B cell (primary cell): ENCODE measurements around the gene NKX1-1. TPM values are rescaled to one million over a fixed set of nuclear protein-coding genes. Genes with fewer than 3 reads are reported as not detected.
A peak's percentile ranks its signal among the peaks of the same experiment; 100 is the strongest.

ENCODE experiments used
- ATAC-seq: fragments of 200-7000 bp; cut with Tn5 transposase; one replicate; pipeline ENCODE4 v1.10.0; 2021; ENCODE audit warnings: low read depth, mild to moderate bottlenecking, moderate number of reproducible peaks, moderate library complexity
- CTCF ChIA-PET: fragments of 350-600 bp; sonication (Branson Sonifier 250); formaldehyde crosslinking; loops from one replicate; lab custom pipeline; 2021; ENCODE audit warnings: antibody characterized with exemption, inconsistent platforms; lab: Charles Lee
- POLR2A ChIA-PET: fragments of 350-600 bp; sonication (Branson Sonifier 250); formaldehyde crosslinking; loops from one replicate; lab custom pipeline; 2021; ENCODE audit warnings: antibody characterized with exemption; lab: Charles Lee
- DNase-seq: peaks from one replicate; pipeline ENCODE4 v3.0.0; 2013
- H2AFZ ChIP-seq: 2 replicates; pipeline ENCODE4 v1.6.1; 2012; ENCODE audit warnings: mild to moderate bottlenecking, low read depth, low read length; ENCODE audit not compliant: insufficient read depth, poor library complexity, severe bottlenecking
- H3K27ac ChIP-seq, 2 donors: 1 replicate in 1 of 2; 2 replicates in 1 of 2; pipeline ENCODE4 v1.5.1; 2012 to 2013; ENCODE audit warnings: low read length in 2 of 2, mild to moderate bottlenecking in 2 of 2, moderate library complexity in 1 of 2
- H3K27me3 ChIP-seq, 4 experiments: fragments of 200-600 bp in 1 of 4; sonication (generic) in 1 of 4; replicated peaks in 1 of 4; 1 replicate in 2 of 4; 2 replicates in 2 of 4; pipeline versions ENCODE4 v1.6.1 to v1.7.0; 2013 to 2016; ENCODE audit warnings: low read length in 3 of 4, mild to moderate bottlenecking in 2 of 4, mixed read lengths in 1 of 4, moderate library complexity in 1 of 4; ENCODE audit not compliant: insufficient read depth in 4 of 4, control insufficient read depth in 3 of 4; ENCODE audit errors: control extremely low read depth in 1 of 4
- H3K36me3 ChIP-seq, 2 experiments: replicated peaks in 1 of 2; 1 replicate in 1 of 2; 2 replicates in 1 of 2; pipeline versions ENCODE4 v1.6.1 to v1.7.1; 2013; ENCODE audit warnings: low read length in 1 of 2; ENCODE audit not compliant: insufficient read depth in 2 of 2, control insufficient read depth in 1 of 2; ENCODE audit errors: control extremely low read depth in 1 of 2, extremely low read depth in 1 of 2
- H3K4me1 ChIP-seq, 2 donors: fragments of 200-600 bp in 1 of 2; sonication (generic) in 1 of 2; 1 replicate in 1 of 2; 2 replicates in 1 of 2; pipeline versions ENCODE4 v1.5.1 to v1.6.1; 2013 to 2017; ENCODE audit warnings: low read length in 2 of 2; ENCODE audit not compliant: control insufficient read depth in 2 of 2, insufficient read depth in 2 of 2
- H3K4me2 ChIP-seq: replicated peaks from 2 replicates; pipeline ENCODE3; 2012; ENCODE audit warnings: mild to moderate bottlenecking, low read depth, low read length; ENCODE audit not compliant: poor library complexity, severe bottlenecking
- H3K4me3 ChIP-seq, 5 experiments: fragments of 200-600 bp in 1 of 5; sonication (generic) in 1 of 5; 1 replicate in 3 of 5; 2 replicates in 2 of 5; pipeline versions ENCODE4 v1.5.1 to v1.7.0; 2011 to 2016; ENCODE audit warnings: low read length in 4 of 5, mild to moderate bottlenecking in 4 of 5, low read depth in 2 of 5, control low read depth in 1 of 5, moderate library complexity in 1 of 5; ENCODE audit not compliant: insufficient read depth in 1 of 5; ENCODE audit errors: control extremely low read depth in 1 of 5, extremely low read depth in 1 of 5
- H3K79me2 ChIP-seq: fragments of 200-600 bp; sonication (generic); one replicate; pipeline ENCODE4 v1.6.0; 2016; ENCODE audit warnings: low read length; ENCODE audit not compliant: control insufficient read depth, insufficient read depth
- H3K9ac ChIP-seq: fragments of 200-600 bp; sonication (generic); 2 replicates; pipeline ENCODE4 v1.6.1; 2017; ENCODE audit warnings: mild to moderate bottlenecking, low read length, moderate library complexity
- H3K9me3 ChIP-seq, 3 donors: one replicate each; pipeline versions ENCODE4 v1.6.1 to v1.7.1; 2013; ENCODE audit warnings: low read length in 2 of 3; ENCODE audit not compliant: control insufficient read depth in 2 of 3, insufficient read depth in 1 of 3; ENCODE audit errors: control extremely low read depth in 1 of 3
- H4K20me1 ChIP-seq: 2 replicates; pipeline ENCODE4 v1.6.0; 2012; ENCODE audit warnings: mild to moderate bottlenecking, low read length; ENCODE audit not compliant: insufficient read depth, control insufficient read depth, poor library complexity, severe bottlenecking
- H3K27ac Mint-ChIP-seq: one replicate; pipeline ENCODE4 v1.8.0; 2021; ENCODE audit warnings: mixed read lengths
- H3K27me3 Mint-ChIP-seq: one replicate; pipeline ENCODE4 v1.8.0; 2021; ENCODE audit warnings: mixed read lengths
- H3K4me1 Mint-ChIP-seq: one replicate; pipeline ENCODE4 v1.8.0; 2021; ENCODE audit warnings: mixed read lengths
- H3K4me3 Mint-ChIP-seq: one replicate; pipeline ENCODE4 v1.8.0; 2021; ENCODE audit warnings: mixed read lengths
- H3K9me3 Mint-ChIP-seq: one replicate; pipeline ENCODE4 v1.8.0; 2022; ENCODE audit warnings: mixed read lengths; ENCODE audit not compliant: insufficient read depth
- EZH2 ChIP-seq: IDR thresholded peaks from 2 replicates; pipeline ENCODE4 v1.6.1; 2012; ENCODE audit warnings: borderline replicate concordance, low read depth, mild to moderate bottlenecking, moderate library complexity, low read length; ENCODE audit not compliant: insufficient read depth, poor library complexity, severe bottlenecking
- WGBS: methylation state at CpG from one replicate; pipeline ENCODE4 v1.1.5; 2013; ENCODE audit warnings: missing lambda C conversion rate; ENCODE audit not compliant: insufficient coverage; 5-methylcytosine and 5-hydroxymethylcytosine counted together
- intact Hi-C: fragments of 100-400 bp; cut with micrococcal nuclease; formaldehyde crosslinking; loops from one replicate; pipeline ENCODE4 v1.10.0; 2022
- polyA plus RNA-seq: library from polyadenylated mRNA; depleted of rRNA; stranded (reverse); fragments of >200 nt; gene quantifications from 2 replicates; pipeline ENCODE4 v1.2.3, GENCODE V29; 2012
- total RNA-seq, 2 donors: library from RNA; stranded (reverse); fragments of 120-200 nt in 1 of 2; gene quantifications; 1 replicate in 1 of 2; 2 replicates in 1 of 2; pipeline versions ENCODE4 v1.2.3 to v1.2.4, GENCODE V29; 2013 to 2022
- TF ChIP-seq, protein P1 (sequence below): fragments of 200-600 bp; IDR thresholded peaks from one replicate; pipeline ENCODE4 v1.8.0; 2022; ENCODE audit warnings: antibody characterized with exemption, mild to moderate bottlenecking

The NKX1-1 gene
- total and polyA plus RNA-seq, 2 donors (not counting 1 experiment from before 2014, with no cell fraction given), result not detected

DNA sequence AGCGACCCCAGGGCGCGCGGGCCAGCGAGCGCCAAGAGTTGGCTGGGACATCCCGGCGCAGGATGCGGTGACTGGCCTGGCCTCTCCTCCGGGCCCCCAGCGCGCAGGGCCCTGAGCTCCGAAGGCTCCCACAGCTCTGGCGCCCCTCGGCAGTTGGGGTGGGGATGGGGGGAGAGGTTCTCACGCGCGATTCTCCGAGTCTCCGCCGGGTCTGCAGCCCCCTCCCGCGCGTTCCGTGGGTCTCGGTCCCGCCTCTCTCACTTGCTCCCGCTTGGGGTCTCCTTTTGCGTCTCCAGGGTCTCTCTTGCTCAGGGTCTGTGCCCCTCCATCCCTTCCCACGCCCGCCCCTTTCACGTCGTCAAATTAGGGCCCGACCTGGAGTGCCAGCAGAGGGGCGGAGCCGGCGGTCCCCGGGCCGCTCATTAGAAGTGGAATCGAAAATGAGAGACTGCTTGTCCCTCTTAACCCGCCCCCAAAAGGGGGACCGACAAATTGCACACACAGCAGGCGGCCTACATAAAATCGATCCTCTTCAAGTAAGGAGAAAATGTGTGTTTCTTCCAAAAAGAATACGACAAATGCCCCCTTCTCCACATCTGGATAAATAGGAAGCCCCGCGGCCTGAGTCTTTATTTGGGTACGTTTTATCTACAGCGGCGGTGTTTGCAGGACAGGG is 877 bp upstream of the NKX1-1 start:
- Histone ChIP-seq H3K27me3 (peaks cover 0 to 77% (median 37%) of the 10 kb centered on the region in 4 experiments), H3K36me3 (no peaks in the 10 kb centered on the region), H3K79me2 (no peaks in the 10 kb centered on the region), H3K4me3 (no peak overlapping the region), H3K9me3 (peaks cover 0 to 74% (median 0%) of the 10 kb centered on the region in 3 donors), H3K4me1 (peaks cover 12 to 35% of the 10 kb centered on the region in 2 donors), H2AFZ (no peak overlapping the region), H3K27ac (no peak overlapping the region), H4K20me1 (no peaks in the 10 kb centered on the region), H3K9ac (no peak overlapping the region), H3K4me2 (peak overlapping the region; percentile 48)
- ATAC-seq, result no peak
- peaks cover 32% of the 10 kb centered on the region for H3K27me3 Mint-ChIP-seq
- WGBS, result 19% methylated on average over 40 of the region's 50 CpGs
- intact Hi-C loops, result no loop called here
- H3K27ac Mint-ChIP-seq, result no peak overlapping the region
- no peak overlapping the region for H3K4me3 Mint-ChIP-seq
- no peak for DNase-seq
- ChIA-PET POLR2A (no interaction called here), CTCF (no interaction called here)
- TF ChIP-seq EZH2, result no peak
- TF ChIP-seq, protein P1, sequence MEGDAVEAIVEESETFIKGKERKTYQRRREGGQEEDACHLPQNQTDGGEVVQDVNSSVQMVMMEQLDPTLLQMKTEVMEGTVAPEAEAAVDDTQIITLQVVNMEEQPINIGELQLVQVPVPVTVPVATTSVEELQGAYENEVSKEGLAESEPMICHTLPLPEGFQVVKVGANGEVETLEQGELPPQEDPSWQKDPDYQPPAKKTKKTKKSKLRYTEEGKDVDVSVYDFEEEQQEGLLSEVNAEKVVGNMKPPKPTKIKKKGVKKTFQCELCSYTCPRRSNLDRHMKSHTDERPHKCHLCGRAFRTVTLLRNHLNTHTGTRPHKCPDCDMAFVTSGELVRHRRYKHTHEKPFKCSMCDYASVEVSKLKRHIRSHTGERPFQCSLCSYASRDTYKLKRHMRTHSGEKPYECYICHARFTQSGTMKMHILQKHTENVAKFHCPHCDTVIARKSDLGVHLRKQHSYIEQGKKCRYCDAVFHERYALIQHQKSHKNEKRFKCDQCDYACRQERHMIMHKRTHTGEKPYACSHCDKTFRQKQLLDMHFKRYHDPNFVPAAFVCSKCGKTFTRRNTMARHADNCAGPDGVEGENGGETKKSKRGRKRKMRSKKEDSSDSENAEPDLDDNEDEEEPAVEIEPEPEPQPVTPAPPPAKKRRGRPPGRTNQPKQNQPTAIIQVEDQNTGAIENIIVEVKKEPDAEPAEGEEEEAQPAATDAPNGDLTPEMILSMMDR, result no peak
- no peaks in the 10 kb centered on the region for H3K9me3 Mint-ChIP-seq
- peaks cover 7% of the 10 kb centered on the region for H3K4me1 Mint-ChIP-seq

GRCh38 chr4:1405636-1406393 is 427 bp downstream of the NKX1-1 start:
- Histone ChIP-seq H2AFZ (no peak overlapping the region), H3K4me1 (peaks cover 16 to 41% of the 10 kb centered on the region in 2 donors), H3K9ac (no peak overlapping the region), H4K20me1 (no peaks in the 10 kb centered on the region), H3K36me3 (no peaks in the 10 kb centered on the region), H3K79me2 (no peaks in the 10 kb centered on the region), H3K27me3 (peaks cover 0 to 77% (median 42%) of the 10 kb centered on the region in 4 experiments), H3K4me3 (no peak overlapping the region), H3K9me3 (peaks cover 0 to 76% (median 0%) of the 10 kb centered on the region in 3 donors), H3K27ac (no peak overlapping the region), H3K4me2 (no peak overlapping the region)
- peaks cover 7% of the 10 kb centered on the region for H3K4me1 Mint-ChIP-seq
- DNase-seq (no peak), ATAC-seq (no peak)
- TF ChIP-seq, protein P1, result no peak
- no peak for TF ChIP-seq EZH2
- ChIA-PET CTCF (no interaction called here), POLR2A (no interaction called here)
- peaks cover 30% of the 10 kb centered on the region for H3K27me3 Mint-ChIP-seq
- intact Hi-C loops, result no loop called here
- no peak overlapping the region for H3K27ac Mint-ChIP-seq
- no peak overlapping the region for H3K4me3 Mint-ChIP-seq
- H3K9me3 Mint-ChIP-seq, result no peaks in the 10 kb centered on the region
- WGBS, result 17% methylated on average over 89 of the region's 90 CpGs
